HEK293 (cell line): ENCODE data around the gene LARP1.

ENCODE experiments used
- CTCF ChIA-PET: fragments of 350-600 bp; formaldehyde crosslinking; extraction: SDS; loops from one replicate; lab custom pipeline; 2021; ENCODE audit warnings: antibody characterized with exemption; lab: Yijun Ruan, JAX
- POLR2A ChIA-PET: fragments of 300-600 bp; formaldehyde crosslinking; extraction: SDS; loops from one replicate; lab custom pipeline; 2020; ENCODE audit warnings: antibody characterized with exemption, inconsistent platforms; lab: Yijun Ruan, JAX
- H3K27ac ChIP-seq: fragments of 200-500 bp; sonication (Bioruptor generic); 2 replicates; pipeline ENCODE4 v1.5.1; 2014; ENCODE audit warnings: low read depth, low read length, control low read depth, inconsistent platforms; ENCODE audit errors: extremely low read depth
- H3K36me3 ChIP-seq, 2 experiments: fragments of 200-500 bp in 1 of 2; sonication (Bioruptor generic) in 1 of 2; 1 replicate in 1 of 2; 2 replicates in 1 of 2; pipeline ENCODE4 v1.5.1; 2014 to 2017; ENCODE audit warnings: inconsistent platforms in 2 of 2, low read length in 2 of 2; ENCODE audit not compliant: control insufficient read depth in 2 of 2, insufficient read depth in 1 of 2
- H3K4me1 ChIP-seq: fragments of 200-500 bp; sonication (Bioruptor generic); 2 replicates; pipeline ENCODE4 v1.5.1; 2014; ENCODE audit warnings: mild to moderate bottlenecking, low read length, inconsistent platforms; ENCODE audit not compliant: control insufficient read depth, insufficient read depth
- H3K4me3 ChIP-seq: 2 replicates; pipeline ENCODE4 v1.5.1; 2011; ENCODE audit warnings: low read depth, mild to moderate bottlenecking, control low read depth, low read length, moderate library complexity
- H3K9me3 ChIP-seq: fragments of 200-500 bp; sonication (Bioruptor generic); 2 replicates; pipeline ENCODE4 v1.5.1; 2014; ENCODE audit warnings: low read depth, low read length, inconsistent platforms; ENCODE audit not compliant: control insufficient read depth, insufficient read depth
- FEZF1 ChIP-seq: fragments of 450-650 bp; formaldehyde crosslinking; IDR thresholded peaks from 2 replicates; pipeline ENCODE4 v1.5.1; 2016; ENCODE audit warnings: missing biosample characterization, missing genetic modification characterization
- TCF7L2 ChIP-seq: IDR thresholded peaks from 2 replicates; pipeline ENCODE4 v1.6.1; 2011; ENCODE audit warnings: low read depth, mild to moderate bottlenecking, inconsistent platforms, low read length, moderate library complexity, borderline replicate concordance
- ZNF112 ChIP-seq: fragments of 450-650 bp; formaldehyde crosslinking; IDR thresholded peaks from 2 replicates; pipeline ENCODE4 v1.5.0; 2017; ENCODE audit warnings: missing biosample characterization, missing genetic modification characterization
- ZNF155 ChIP-seq: fragments of 450-650 bp; formaldehyde crosslinking; IDR thresholded peaks from 2 replicates; pipeline ENCODE4 v1.5.1; 2016; ENCODE audit warnings: missing biosample characterization, missing genetic modification characterization
- ZNF311 ChIP-seq: fragments of 450-650 bp; formaldehyde crosslinking; IDR thresholded peaks from 2 replicates; pipeline ENCODE4 v1.5.1; 2017; ENCODE audit warnings: missing biosample characterization, missing genetic modification characterization, borderline replicate concordance
- ZNF549 ChIP-seq: fragments of 450-650 bp; IDR thresholded peaks from 2 replicates; pipeline ENCODE4 v1.5.1; 2018; ENCODE audit warnings: missing biosample characterization, missing genetic modification characterization, mild to moderate bottlenecking, inconsistent platforms, moderate library complexity
- ZNF561 ChIP-seq: fragments of 450-650 bp; IDR thresholded peaks from 2 replicates; pipeline ENCODE4 v1.5.1; 2018; ENCODE audit warnings: missing biosample characterization, missing genetic modification characterization, borderline replicate concordance
- ZNF600 ChIP-seq: fragments of 450-650 bp; formaldehyde crosslinking; IDR thresholded peaks from 2 replicates; pipeline ENCODE4 v1.5.1; 2016; ENCODE audit warnings: missing biosample characterization, missing genetic modification characterization
- TF ChIP-seq, protein P1 (sequence below): fragments of 450-650 bp; formaldehyde crosslinking; IDR thresholded peaks from 2 replicates; pipeline ENCODE4 v1.5.1; 2017; ENCODE audit warnings: missing biosample characterization, missing genetic modification characterization
- TF ChIP-seq, protein P2 (sequence below): fragments of 450-650 bp; formaldehyde crosslinking; IDR thresholded peaks from 2 replicates; pipeline ENCODE4 v1.5.1; 2017; ENCODE audit warnings: missing biosample characterization, mild to moderate bottlenecking, missing genetic modification characterization, moderate library complexity

The LARP1 gene

DNA sequence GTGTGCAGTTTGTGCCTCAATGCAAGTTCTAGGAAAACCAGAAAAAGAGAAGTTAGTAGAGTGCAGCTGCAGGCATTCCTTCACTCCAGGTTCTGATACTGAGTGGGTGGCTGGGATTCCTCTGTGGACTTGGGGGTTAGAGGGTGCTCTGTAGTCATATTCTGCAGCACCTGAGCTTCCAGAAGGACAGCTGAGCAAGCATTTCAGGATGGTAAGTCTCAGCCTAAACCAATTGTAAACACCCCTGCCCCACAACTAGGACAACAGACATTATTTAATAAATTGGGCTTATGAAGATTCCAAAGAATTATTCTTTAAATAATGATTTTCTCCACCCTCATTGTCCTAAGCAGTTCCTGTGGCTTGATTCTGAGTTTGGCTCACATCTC is 86.1 kb downstream of the LARP1 start:
- TF ChIP-seq, protein P1, sequence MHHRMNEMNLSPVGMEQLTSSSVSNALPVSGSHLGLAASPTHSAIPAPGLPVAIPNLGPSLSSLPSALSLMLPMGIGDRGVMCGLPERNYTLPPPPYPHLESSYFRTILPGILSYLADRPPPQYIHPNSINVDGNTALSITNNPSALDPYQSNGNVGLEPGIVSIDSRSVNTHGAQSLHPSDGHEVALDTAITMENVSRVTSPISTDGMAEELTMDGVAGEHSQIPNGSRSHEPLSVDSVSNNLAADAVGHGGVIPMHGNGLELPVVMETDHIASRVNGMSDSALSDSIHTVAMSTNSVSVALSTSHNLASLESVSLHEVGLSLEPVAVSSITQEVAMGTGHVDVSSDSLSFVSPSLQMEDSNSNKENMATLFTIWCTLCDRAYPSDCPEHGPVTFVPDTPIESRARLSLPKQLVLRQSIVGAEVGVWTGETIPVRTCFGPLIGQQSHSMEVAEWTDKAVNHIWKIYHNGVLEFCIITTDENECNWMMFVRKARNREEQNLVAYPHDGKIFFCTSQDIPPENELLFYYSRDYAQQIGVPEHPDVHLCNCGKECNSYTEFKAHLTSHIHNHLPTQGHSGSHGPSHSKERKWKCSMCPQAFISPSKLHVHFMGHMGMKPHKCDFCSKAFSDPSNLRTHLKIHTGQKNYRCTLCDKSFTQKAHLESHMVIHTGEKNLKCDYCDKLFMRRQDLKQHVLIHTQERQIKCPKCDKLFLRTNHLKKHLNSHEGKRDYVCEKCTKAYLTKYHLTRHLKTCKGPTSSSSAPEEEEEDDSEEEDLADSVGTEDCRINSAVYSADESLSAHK (tag by site-specific recombination) = no peak
- no peak for TF ChIP-seq ZNF549 (tag by site-specific recombination)
- no peak for TF ChIP-seq ZNF155 (tag by site-specific recombination)
- no peak for TF ChIP-seq ZNF561 (tag by site-specific recombination)
- H3K36me3 ChIP-seq = peaks cover 0 to 4% of the 10 kb centered on the region in 2 experiments; a peak in 2 of 3 replicates
- CTCF ChIA-PET = interaction anchor here (0.6 kb wide), 1 partner anchor 60 kb away, joined by 3 read pairs; no protein-coding TSS in a partner anchor
- no peak overlapping the region for H3K4me3 ChIP-seq
- H3K27ac ChIP-seq = no peak overlapping the region
- H3K9me3 ChIP-seq = no peaks in the 10 kb centered on the region
- H3K4me1 ChIP-seq = peaks cover 3% of the 10 kb centered on the region; the same call in 1 of the 2 replicates
- POLR2A ChIA-PET = interaction anchor here (1.0 kb wide), 1 partner anchor 10 kb away, joined by 4 read pairs; no protein-coding TSS in a partner anchor

DNA sequence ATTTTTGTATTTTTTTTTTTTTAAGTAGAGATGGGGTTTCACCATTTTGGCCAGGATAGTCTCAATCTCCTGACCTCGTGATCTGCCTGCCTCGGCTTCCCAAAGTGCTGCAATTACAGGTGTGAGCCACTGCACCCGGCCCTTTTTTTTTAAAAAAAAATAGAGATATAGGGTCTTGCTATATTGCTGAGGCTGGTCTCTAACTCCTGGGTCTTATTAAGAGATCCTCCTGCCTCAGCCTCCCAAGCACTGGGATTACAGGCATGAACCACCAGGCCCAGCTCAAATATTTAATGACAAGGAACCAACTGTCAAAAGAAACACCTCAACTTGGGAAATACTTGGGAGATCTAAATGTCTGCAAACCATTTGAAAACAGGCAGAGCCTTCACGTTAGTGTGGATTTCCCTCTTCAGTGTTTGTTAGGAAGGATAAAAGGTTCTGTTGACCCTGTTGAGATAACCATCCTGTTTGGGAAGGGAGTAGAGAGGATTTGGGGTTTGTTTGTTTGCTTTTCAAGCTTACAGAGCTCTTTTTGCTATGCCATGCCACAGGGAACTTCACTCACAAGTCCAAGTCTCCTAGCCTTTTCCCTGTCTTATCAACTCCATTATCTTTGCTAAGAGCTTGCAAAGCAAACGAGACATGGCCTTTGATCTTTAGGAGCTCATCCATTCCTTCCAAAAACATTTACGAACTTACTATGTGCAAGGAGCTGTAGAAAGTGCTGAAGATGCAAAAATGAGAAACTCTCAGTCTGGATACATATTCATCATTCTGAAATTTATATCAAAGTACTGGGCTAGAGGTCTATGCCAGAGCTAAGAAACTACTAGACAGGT is 87.7 kb downstream of the LARP1 start:
- Histone ChIP-seq H3K36me3 (no peaks in the 10 kb centered on the region; a peak in 1 of 3 replicates), H3K27ac (no peak overlapping the region), H3K9me3 (no peaks in the 10 kb centered on the region), H3K4me3 (no peak overlapping the region), H3K4me1 (peaks cover 3% of the 10 kb centered on the region; the same call in 1 of the 2 replicates)
- CTCF ChIA-PET = interaction anchor here (0.6 to 0.9 kb wide), 3 partner anchors 8 to 159 kb away, joined by 3 read pairs; no protein-coding TSS in a partner anchor
- TF ChIP-seq FEZF1 (tag by site-specific recombination) = 0 out of 2 replicates have a peak, but pooled peaks have one; percentile 17
- 0 out of 2 replicates have a peak, but pooled peaks have one; percentile 30 for TF ChIP-seq TCF7L2
- no peak for TF ChIP-seq ZNF112 (tag by site-specific recombination)
- POLR2A ChIA-PET = interaction anchor here (1.0 to 1.5 kb wide), 2 partner anchors 15 to 21 kb away, joined by 4 read pairs; partner anchors contain the start of gene CNOT8

DNA sequence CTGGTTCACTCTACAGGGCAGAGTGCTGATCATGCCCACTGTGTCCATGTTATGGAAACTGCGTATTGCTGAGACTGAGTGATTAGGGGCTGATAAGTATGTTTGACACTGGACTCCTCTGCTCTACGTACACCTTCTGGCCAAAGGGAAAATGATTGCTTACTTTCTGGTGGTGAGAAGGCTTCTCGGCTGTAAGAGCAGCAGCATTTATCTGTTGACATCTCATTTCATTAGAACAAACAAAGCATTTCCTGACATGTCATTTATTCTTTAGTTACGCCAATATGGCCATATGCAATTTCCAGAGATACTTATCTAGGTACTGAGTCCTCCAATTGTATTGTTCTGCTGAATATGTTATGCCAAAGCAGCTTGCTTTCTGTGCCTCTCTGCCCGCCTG is 89.6 kb downstream of the LARP1 start:
- peak; percentile 20; the same call in 1 of the 2 replicates for TF ChIP-seq FEZF1 (tag by site-specific recombination)
- TF ChIP-seq, protein P2, sequence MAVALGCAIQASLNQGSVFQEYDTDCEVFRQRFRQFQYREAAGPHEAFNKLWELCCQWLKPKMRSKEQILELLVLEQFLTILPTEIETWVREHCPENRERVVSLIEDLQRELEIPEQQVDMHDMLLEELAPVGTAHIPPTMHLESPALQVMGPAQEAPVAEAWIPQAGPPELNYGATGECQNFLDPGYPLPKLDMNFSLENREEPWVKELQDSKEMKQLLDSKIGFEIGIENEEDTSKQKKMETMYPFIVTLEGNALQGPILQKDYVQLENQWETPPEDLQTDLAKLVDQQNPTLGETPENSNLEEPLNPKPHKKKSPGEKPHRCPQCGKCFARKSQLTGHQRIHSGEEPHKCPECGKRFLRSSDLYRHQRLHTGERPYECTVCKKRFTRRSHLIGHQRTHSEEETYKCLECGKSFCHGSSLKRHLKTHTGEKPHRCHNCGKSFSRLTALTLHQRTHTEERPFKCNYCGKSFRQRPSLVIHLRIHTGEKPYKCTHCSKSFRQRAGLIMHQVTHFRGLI = no peak
- TF ChIP-seq, all 188 proteins: peak for 1
- Histone ChIP-seq H3K4me3 (no peak overlapping the region), H3K27ac (no peak overlapping the region), H3K9me3 (no peaks in the 10 kb centered on the region), H3K36me3 (no peaks in the 10 kb centered on the region; a peak in 1 of 3 replicates), H3K4me1 (peaks cover 3% of the 10 kb centered on the region; the same call in 1 of the 2 replicates)
- ChIA-PET POLR2A (interaction anchor here (0.7 to 1.8 kb wide), 2 partner anchors 10 to 14 kb away, joined by 3 to 4 read pairs; partner anchors contain the start of gene CNOT8), CTCF (interaction anchor here (0.6 to 0.8 kb wide), 3 partner anchors 122 to 291 kb away, joined by 3 to 4 read pairs (median 3); no protein-coding TSS in a partner anchor)

DNA sequence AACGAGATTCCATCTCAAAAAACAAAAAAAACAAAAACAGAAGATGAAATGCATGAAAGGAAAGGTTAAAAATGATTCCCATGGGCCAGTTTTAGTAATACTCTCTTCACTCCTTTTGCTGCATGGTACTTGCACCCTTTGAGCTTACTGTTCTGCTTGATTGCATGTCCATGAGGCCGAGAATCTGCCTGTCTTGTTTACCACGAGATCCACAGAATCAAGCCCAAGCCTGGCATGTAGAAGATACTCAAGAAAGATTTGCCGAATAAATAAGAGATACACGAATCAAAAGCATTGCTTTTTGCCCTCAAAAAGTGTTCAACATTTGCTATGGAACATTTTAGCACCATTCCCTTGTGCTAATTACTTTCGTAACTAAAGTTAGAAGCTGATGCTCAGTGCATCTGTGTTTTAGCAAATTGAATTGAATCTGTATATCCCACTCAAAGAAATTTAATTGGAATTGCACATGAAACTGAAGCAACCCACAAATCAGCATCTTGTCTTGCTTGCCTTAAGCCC is 94.1 kb downstream of the LARP1 start:
- ChIA-PET CTCF (interaction anchor here (0.6 to 1.0 kb wide), 3 partner anchors 20 to 199 kb away, joined by 3 read pairs; no protein-coding TSS in a partner anchor), POLR2A (interaction anchor here (0.9 kb wide), 1 partner anchor 14 kb away, joined by 3 read pairs; no protein-coding TSS in a partner anchor)
- H3K4me3 ChIP-seq = no peak overlapping the region
- no peak overlapping the region for H3K27ac ChIP-seq
- H3K4me1 ChIP-seq = peaks cover 7% of the 10 kb centered on the region; the same call in 1 of the 2 replicates
- no peak for TF ChIP-seq ZNF311 (tag by site-specific recombination)
- peak; percentile 52; the same call in 1 of the 2 replicates for TF ChIP-seq ZNF600
- no peaks in the 10 kb centered on the region for H3K9me3 ChIP-seq
- H3K36me3 ChIP-seq = no peaks in the 10 kb centered on the region; a peak in 1 of 3 replicates
